Muscle layer of colon (tissue), 2 donors: ENCODE measurements around the gene SLC19A3.
"Not testable (repeated sequence)": the region's sequence is repeated elsewhere in the genome, so short reads cannot be mapped to it uniquely, and the experiment has no call there.

Source experiments
- H3K27ac ChIP-seq: one replicate; pipeline ENCODE4 v1.7.0; 2013; ENCODE audit warnings: low read depth, mild to moderate bottlenecking, low read length, moderate library complexity
- H3K27me3 ChIP-seq, 2 donors: one replicate each; pipeline ENCODE4 v1.7.0; 2013; ENCODE audit warnings: low read length in 2 of 2, mild to moderate bottlenecking in 2 of 2; ENCODE audit not compliant: insufficient read depth in 2 of 2, control insufficient read depth in 1 of 2
- H3K36me3 ChIP-seq: one replicate; pipeline ENCODE4 v1.7.0; 2013; ENCODE audit warnings: mild to moderate bottlenecking, low read length; ENCODE audit not compliant: insufficient read depth
- H3K4me1 ChIP-seq: one replicate; pipeline ENCODE4 v1.7.0; 2013; ENCODE audit warnings: mild to moderate bottlenecking, low read length; ENCODE audit not compliant: insufficient read depth
- H3K4me3 ChIP-seq, 2 donors: one replicate each; pipeline ENCODE4 v1.7.0; 2013; ENCODE audit warnings: low read length in 2 of 2, low read depth in 1 of 2, mild to moderate bottlenecking in 1 of 2, moderate library complexity in 1 of 2
- H3K9ac ChIP-seq: one replicate; pipeline ENCODE4 v1.7.0; 2013; ENCODE audit warnings: low read length
- H3K9me3 ChIP-seq: one replicate; pipeline ENCODE4 v1.7.0; 2013; ENCODE audit warnings: mild to moderate bottlenecking, low read length
- donor health status: abdominal sarcoma.
- donor health status: Adenocarcinoma of cecum.

SLC19A3 gene

DNA sequence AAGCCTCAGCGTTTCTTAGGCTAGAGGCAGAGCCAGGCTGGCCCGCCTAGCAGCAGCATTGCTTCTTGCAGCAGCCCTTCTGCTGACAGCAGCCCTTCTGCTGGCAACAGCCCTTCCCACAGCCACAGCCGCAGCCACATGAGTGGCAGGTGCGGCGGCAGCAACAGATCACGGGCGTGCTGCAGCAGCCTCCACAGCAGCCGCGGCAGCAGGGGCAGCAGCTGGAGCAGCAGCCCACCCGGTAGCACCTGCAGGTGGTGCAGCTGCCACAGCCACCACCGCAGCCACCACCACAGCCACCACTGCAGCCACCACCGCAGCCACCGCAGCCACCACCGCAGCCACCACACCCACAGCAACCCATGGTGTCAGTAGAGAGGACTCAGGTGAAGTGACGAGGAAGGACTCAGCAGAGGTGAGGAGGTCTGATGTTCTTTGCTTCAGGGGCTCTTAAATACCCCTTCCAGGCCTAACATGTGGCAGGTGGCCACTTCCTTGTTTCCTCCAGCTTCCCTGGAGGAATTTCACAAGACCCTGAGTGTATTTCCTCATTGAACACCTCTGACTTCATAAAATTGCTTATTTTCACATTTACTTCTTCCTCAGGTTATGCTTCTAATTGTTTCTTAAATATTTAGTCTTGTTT is 6.7 kb upstream of the SLC19A3 start, which contains the start of gene SCYGR6:
Gene SCYGR6 (minus strand): TSS at position 364 of the 646 bp plus-strand sequence. CDS start 0 bp downstream, at position 364.
- H3K4me1 ChIP-seq, result no peaks in the 10 kb centered on the region
- H3K9ac ChIP-seq, result no peak within 1 kb of the TSS
- no peak within 1 kb of the TSS for H3K4me3 ChIP-seq
- H3K36me3 ChIP-seq, result no peaks in the 10 kb centered on the region
- no peaks in the 10 kb centered on the region for H3K27me3 ChIP-seq
- H3K9me3 ChIP-seq, result no peaks in the 10 kb centered on the region
- no peak within 1 kb of the TSS for H3K27ac ChIP-seq

DNA sequence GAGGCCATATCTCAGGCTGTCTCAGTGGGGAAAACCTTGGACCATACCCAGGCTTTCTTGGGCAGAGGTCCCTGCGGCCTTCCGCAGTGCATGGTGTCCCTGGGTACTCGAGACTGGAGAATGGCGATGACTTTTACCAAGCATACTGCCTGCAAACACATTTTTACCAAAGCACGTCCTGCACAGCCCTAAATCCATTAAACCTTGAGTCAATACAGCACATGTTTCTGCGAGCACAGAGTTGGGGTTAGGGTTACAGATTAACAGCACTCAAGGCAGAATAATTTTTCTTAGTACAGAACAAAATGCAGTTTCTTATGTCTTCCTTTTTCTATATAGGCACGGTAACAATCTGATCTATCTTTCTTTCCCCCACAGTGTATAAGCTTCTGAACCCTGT is 5.0 kb upstream of the SLC19A3 start:
- H3K27me3 ChIP-seq, H3K27ac ChIP-seq, H3K9ac ChIP-seq, H3K4me3 ChIP-seq, H3K4me1 ChIP-seq, H3K36me3 ChIP-seq, H3K9me3 ChIP-seq: not testable (repeated sequence)

DNA sequence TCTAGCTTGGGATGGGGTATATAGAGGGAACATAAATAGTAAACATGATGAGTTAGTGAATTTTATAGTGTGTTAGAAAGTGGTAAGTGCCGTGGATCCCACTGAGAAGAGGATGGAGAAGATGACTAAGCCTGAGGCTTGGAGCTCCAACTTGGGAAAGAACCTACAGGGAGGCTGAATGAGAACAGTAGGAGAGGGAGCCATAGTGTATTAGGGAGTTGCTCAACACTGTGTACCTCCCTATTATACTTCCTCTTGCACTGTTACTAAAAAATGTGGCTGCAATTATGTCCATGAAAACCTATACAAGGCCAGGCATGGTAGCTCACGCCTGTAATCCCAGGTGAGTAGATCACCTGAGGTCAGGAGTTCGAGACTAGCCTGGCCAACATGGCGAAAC is 2.9 kb upstream of the SLC19A3 start:
- H3K27me3 ChIP-seq, result no peaks in the 10 kb centered on the region
- H3K4me3 ChIP-seq, result no peak overlapping the region
- no peak overlapping the region for H3K27ac ChIP-seq
- H3K9ac ChIP-seq, result no peak overlapping the region
- no peaks in the 10 kb centered on the region for H3K4me1 ChIP-seq
- H3K9me3 ChIP-seq, result no peaks in the 10 kb centered on the region
- no peaks in the 10 kb centered on the region for H3K36me3 ChIP-seq

DNA sequence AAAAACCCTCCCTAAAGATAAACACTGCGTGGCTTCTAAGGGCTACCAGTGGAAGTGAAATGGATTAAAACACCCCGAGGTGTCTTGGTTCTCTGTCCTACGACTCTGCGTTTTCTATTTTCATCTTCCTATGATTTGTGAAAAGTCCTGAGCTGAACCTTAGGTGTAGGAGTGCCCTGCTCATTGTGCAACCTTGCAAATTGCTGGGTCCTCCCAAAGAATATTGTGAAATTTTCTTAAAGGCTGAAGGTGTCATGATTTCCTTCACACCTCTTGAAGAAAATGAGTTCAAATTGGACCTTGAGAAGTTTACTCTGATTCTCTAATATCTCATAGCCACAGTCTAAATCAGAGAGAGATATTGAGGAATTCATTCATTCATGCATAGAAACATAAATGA is 1.8 kb upstream of the SLC19A3 start:
- Histone ChIP-seq H3K36me3 (no peaks in the 10 kb centered on the region), H3K4me3 (no peak overlapping the region), H3K4me1 (no peaks in the 10 kb centered on the region), H3K9me3 (no peaks in the 10 kb centered on the region), H3K27ac (no peak overlapping the region), H3K27me3 (no peaks in the 10 kb centered on the region), H3K9ac (no peak overlapping the region)

DNA sequence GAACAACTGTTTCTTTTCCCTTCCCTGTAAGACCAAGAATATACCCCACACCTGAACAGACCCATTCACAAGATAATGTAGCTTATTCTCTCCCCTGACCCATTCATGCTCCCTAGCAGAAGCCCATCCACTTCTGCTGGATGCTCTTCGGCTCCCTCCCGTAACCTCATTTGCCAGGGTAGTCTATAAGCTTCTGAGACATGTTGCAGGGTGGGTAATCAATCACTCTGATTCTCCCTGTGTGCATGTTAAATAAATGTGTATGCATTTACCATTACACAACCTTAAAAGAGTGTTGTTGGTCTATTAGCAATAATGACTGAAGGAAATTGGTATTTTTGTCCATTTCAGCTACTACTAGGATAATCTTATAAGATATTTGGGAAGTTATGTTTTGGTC is 1.3 kb downstream of the SLC19A3 start:
- Histone ChIP-seq H3K27me3 (no peaks in the 10 kb centered on the region), H3K27ac (no peak overlapping the region), H3K36me3 (no peaks in the 10 kb centered on the region), H3K9me3 (no peaks in the 10 kb centered on the region), H3K9ac (no peak overlapping the region), H3K4me3 (no peak overlapping the region), H3K4me1 (no peaks in the 10 kb centered on the region)

DNA sequence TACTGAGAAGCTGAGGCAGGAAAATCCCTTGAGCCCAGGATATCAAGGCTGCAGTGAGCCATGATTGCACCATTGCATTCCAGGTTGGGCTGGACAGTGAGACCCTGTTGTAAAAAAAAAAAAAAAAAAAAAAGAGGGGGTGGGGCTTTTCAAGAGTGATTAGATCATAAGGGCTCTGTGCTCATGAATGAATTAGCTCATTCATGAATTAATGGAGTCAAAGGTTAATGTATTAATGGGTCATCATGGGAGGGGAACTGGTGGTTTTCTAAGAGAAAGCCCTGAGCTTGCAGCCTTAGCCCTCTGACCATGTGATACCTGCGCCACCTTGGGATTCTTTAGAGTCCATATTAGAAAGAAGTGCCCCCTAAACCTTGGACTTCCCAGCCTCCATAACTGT is 4.5 kb downstream of the SLC19A3 start:
- Histone ChIP-seq H3K27me3 (no peaks in the 10 kb centered on the region), H3K9ac (no peak overlapping the region), H3K4me3 (no peak overlapping the region), H3K27ac (no peak overlapping the region), H3K9me3 (no peaks in the 10 kb centered on the region), H3K36me3 (no peaks in the 10 kb centered on the region), H3K4me1 (no peaks in the 10 kb centered on the region)

DNA sequence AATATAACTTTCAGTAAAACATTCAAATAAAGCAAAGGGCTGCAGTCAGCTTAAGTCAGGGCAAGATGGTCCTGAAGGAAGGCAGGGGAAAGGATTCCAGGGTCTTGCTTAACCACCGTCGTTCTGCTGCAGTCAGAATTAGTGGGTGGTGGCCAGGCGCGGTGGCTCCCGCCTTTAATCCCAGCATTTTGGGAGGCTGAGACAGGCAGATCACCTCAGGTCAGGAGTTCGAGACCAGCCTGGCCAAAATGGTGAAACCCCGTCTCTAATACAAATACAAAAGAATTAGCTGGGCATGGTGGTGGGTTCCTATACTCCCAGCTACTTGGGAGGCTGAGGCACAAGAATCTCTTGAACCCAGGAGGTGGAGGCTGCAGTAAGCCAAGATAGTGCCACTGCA is 6.8 kb downstream of the SLC19A3 start:
- Histone ChIP-seq H3K36me3 (no peaks in the 10 kb centered on the region), H3K4me1 (no peaks in the 10 kb centered on the region), H3K4me3 (no peak overlapping the region), H3K9me3 (no peaks in the 10 kb centered on the region), H3K9ac (no peak overlapping the region), H3K27ac (no peak overlapping the region), H3K27me3 (no peaks in the 10 kb centered on the region)

DNA sequence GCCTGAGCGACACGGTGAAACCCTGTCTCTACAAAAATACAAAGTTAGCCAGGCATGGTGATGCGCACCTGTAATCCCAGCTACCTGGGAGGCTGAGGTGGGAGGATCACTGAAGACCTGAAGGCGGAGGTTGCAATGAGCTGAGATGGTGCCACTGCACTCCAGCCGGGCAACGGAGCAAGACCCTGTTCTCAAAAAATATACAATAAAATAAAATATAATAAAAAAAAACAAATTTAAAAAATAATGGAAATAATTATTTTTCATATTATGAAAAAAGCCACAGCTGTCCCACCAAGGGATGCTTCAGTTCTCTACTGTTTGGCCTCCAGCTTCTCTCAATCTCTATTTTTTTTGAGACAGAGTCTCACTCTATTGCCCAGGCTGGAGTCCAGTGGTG is 10.4 kb downstream of the SLC19A3 start:
- H3K9ac ChIP-seq, result no peak overlapping the region
- H3K9me3 ChIP-seq, result no peaks in the 10 kb centered on the region
- H3K27me3 ChIP-seq, result no peaks in the 10 kb centered on the region
- no peak overlapping the region for H3K27ac ChIP-seq
- no peaks in the 10 kb centered on the region for H3K4me1 ChIP-seq
- H3K36me3 ChIP-seq, result no peaks in the 10 kb centered on the region
- H3K4me3 ChIP-seq, result no peak overlapping the region

DNA sequence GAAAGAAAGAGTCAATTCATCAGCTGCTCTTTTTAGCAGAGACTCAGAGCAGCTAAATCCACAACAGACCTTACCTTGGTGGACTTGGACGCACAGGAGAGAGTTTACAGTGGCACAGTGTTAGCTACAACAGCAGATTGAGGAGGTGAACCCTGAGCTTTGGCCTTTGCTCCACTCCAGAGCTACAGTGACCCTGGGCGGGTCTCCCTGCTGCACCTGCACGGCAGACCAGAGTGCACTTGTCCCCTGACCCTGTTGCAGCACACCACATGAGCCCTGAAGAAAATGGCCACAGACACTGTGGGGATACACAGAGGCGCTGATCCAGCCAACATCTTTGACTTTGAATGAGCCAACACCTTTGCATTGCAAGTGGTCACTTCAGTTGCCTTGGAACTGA is 11.0 kb downstream of the SLC19A3 start:
- Histone ChIP-seq H3K9me3 (no peaks in the 10 kb centered on the region), H3K36me3 (no peaks in the 10 kb centered on the region), H3K4me3 (no peak overlapping the region), H3K4me1 (no peaks in the 10 kb centered on the region), H3K27ac (no peak overlapping the region), H3K9ac (no peak overlapping the region), H3K27me3 (no peaks in the 10 kb centered on the region)

DNA sequence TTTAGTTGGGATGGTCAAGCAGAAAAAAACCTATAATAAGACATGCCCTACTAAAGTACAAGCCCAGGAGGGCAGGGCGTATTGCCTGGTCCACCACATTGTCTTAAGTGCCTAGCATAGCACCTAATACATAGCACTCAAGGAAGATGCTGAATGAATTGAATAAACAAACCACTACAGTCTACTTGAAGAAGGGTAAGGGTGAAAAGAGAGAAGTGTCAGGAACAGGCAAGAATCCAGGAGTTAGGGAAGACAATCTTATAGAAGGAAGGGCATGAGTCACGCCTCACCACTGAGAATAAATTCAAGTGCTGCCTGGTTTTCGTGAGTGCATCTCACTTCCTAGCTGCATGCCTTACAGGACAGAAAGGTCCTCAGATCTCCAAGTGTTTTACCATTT is 13.9 kb downstream of the SLC19A3 start:
- no peaks in the 10 kb centered on the region for H3K27me3 ChIP-seq
- no peak overlapping the region for H3K4me3 ChIP-seq
- H3K27ac ChIP-seq, result no peak overlapping the region
- H3K4me1 ChIP-seq, result no peaks in the 10 kb centered on the region
- H3K9me3 ChIP-seq, result no peaks in the 10 kb centered on the region
- no peaks in the 10 kb centered on the region for H3K36me3 ChIP-seq
- no peak overlapping the region for H3K9ac ChIP-seq

DNA sequence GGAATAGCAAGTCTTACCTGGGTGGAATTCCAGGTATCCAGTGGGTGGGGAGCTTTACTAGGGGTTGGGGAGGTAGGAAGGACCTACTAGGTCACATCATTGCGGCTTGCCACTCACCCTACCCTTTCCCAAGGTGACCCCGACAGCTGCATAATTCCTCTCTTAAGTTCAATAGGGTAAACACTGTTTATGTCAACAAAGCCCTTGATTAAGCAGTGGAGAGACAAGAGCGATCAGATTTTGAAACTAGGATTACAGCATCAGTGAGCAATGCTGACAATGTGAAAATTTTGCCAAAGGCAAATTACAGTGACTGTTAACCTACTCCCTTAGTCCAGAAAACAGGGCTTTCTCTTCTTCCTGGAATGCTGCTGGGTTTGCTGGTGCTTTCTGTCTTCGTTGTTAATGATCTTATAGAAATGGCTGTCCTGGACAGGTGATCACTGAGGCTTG is 14.5 kb downstream of the SLC19A3 start:
- no peak overlapping the region for H3K27ac ChIP-seq

DNA sequence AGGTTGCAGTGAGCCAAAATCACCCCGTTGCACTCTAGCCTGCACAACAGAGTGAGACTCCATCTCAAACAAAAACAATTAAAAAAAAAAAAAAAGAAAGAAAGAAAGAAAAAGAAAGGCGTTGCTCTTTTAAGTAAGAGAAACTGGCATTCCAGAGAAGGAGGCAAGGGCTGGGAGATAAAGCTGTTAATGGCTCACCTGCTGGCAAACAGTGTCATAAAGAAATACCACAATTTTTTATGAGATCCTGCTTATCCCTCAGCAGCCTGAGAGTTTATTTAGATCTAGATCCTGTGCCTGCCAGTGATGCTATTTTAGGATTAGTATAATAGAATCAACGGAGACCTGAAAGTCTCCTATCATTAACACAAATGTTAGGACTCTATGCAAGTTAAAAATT is 16.3 kb downstream of the SLC19A3 start:
- Histone ChIP-seq H3K27me3 (no peaks in the 10 kb centered on the region), H3K9me3 (no peaks in the 10 kb centered on the region), H3K27ac (no peak overlapping the region), H3K4me1 (no peaks in the 10 kb centered on the region), H3K4me3 (no peak overlapping the region), H3K9ac (no peak overlapping the region), H3K36me3 (no peaks in the 10 kb centered on the region)

More for the DNA sequence above, 14.5 kb downstream of the SLC19A3 start:
- Histone ChIP-seq H3K4me1 (no peaks in the 10 kb centered on the region), H3K4me3 (no peak overlapping the region), H3K9me3 (no peaks in the 10 kb centered on the region), H3K9ac (no peak overlapping the region), H3K36me3 (no peaks in the 10 kb centered on the region), H3K27me3 (no peaks in the 10 kb centered on the region)
